H9 (cell line): ENCODE data around the gene COIL. TPM values are rescaled to one million over a fixed set of nuclear protein-coding genes. Genes with fewer than 3 reads are reported as not detected.
A peak's percentile ranks its signal among the peaks of the same experiment; 100 is the strongest.

ENCODE experiments used
- DNase-seq: peaks from one replicate; pipeline ENCODE4 v3.0.0-alpha.2; 2017
- H2AFZ ChIP-seq: one replicate; pipeline ENCODE4 v1.6.1; 2013; ENCODE audit warnings: mild to moderate bottlenecking, low read length, control low read depth, moderate library complexity
- H2AK5ac ChIP-seq: 2 replicates; pipeline ENCODE4 v1.6.1; 2013; ENCODE audit warnings: low read length, control low read depth, mixed read lengths; ENCODE audit not compliant: insufficient read length
- H2BK120ac ChIP-seq: one replicate; pipeline ENCODE4 v1.6.1; 2013; ENCODE audit warnings: low read depth, mild to moderate bottlenecking, low read length, control low read depth, inconsistent platforms; ENCODE audit not compliant: poor library complexity, severe bottlenecking
- H2BK12ac ChIP-seq: 2 replicates; pipeline ENCODE4 v1.6.1; 2013; ENCODE audit warnings: low read length, control low read depth, mixed read lengths, low read depth; ENCODE audit not compliant: insufficient read length
- H2BK15ac ChIP-seq: 2 replicates; pipeline ENCODE4 v1.6.1; 2013; ENCODE audit warnings: low read depth, low read length, control low read depth
- H2BK20ac ChIP-seq: one replicate; pipeline ENCODE4 v1.6.1; 2013; ENCODE audit warnings: low read depth, mild to moderate bottlenecking, low read length, control low read depth, inconsistent platforms; ENCODE audit not compliant: poor library complexity, severe bottlenecking
- H2BK5ac ChIP-seq: 2 replicates; pipeline ENCODE4 v1.6.1; 2013; ENCODE audit warnings: low read length, control low read depth, mixed read lengths; ENCODE audit not compliant: insufficient read length
- H3K14ac ChIP-seq: 2 replicates; pipeline ENCODE4 v1.6.1; 2013; ENCODE audit warnings: low read length, control low read depth; ENCODE audit not compliant: insufficient read depth
- H3K18ac ChIP-seq: 2 replicates; pipeline ENCODE4 v1.6.1; 2013; ENCODE audit warnings: low read depth, mild to moderate bottlenecking, mixed read lengths, low read length, control low read depth; ENCODE audit not compliant: insufficient read length
- H3K23ac ChIP-seq: 2 replicates; pipeline ENCODE4 v1.6.1; 2013; ENCODE audit warnings: low read length, control low read depth, mixed read lengths, low read depth; ENCODE audit not compliant: insufficient read length
- H3K23me2 ChIP-seq: 2 replicates; pipeline ENCODE4 v1.6.1; 2013; ENCODE audit warnings: low read depth, mild to moderate bottlenecking, mixed read lengths, low read length, control low read depth; ENCODE audit not compliant: insufficient read length, poor library complexity, severe bottlenecking
- H3K27ac ChIP-seq: 2 replicates; pipeline ENCODE4 v1.5.1; 2013; ENCODE audit warnings: low read length, control low read depth, mixed read lengths, low read depth; ENCODE audit not compliant: insufficient read length
- H3K27me3 ChIP-seq: 2 replicates; pipeline ENCODE4 v1.6.1; 2013; ENCODE audit warnings: low read length, control low read depth, inconsistent platforms; ENCODE audit not compliant: insufficient read depth
- H3K4ac ChIP-seq: 2 replicates; pipeline ENCODE4 v1.6.1; 2013; ENCODE audit warnings: low read depth, mild to moderate bottlenecking, control low read depth, inconsistent platforms, low read length, moderate library complexity
- H3K4me1 ChIP-seq: 2 replicates; pipeline ENCODE4 v1.6.1; 2013; ENCODE audit warnings: low read length, control low read depth, inconsistent platforms; ENCODE audit not compliant: insufficient read depth
- H3K4me2 ChIP-seq: 2 replicates; pipeline ENCODE4 v1.6.1; 2013; ENCODE audit warnings: low read length, control low read depth, mixed read lengths; ENCODE audit not compliant: insufficient read length, insufficient read depth
- H3K56ac ChIP-seq: 2 replicates; pipeline ENCODE4 v1.6.1; 2013; ENCODE audit warnings: low read depth, mild to moderate bottlenecking, mixed read lengths, low read length, control low read depth; ENCODE audit not compliant: insufficient read length
- H3K79me1 ChIP-seq: 2 replicates; pipeline ENCODE4 v1.6.1; 2013; ENCODE audit warnings: low read depth, mild to moderate bottlenecking, moderate library complexity, low read length, control low read depth, inconsistent platforms; ENCODE audit not compliant: insufficient read depth, poor library complexity, severe bottlenecking
- H3K79me2 ChIP-seq: 2 replicates; pipeline ENCODE4 v1.6.1; 2013; ENCODE audit warnings: low read length, control low read depth, inconsistent platforms; ENCODE audit not compliant: insufficient read depth
- H3K9ac ChIP-seq: 2 replicates; pipeline ENCODE4 v1.6.1; 2013; ENCODE audit warnings: low read length, control low read depth, mixed read lengths; ENCODE audit not compliant: insufficient read length; ENCODE audit errors: extremely low read depth
- H3K9me3 ChIP-seq: one replicate; pipeline ENCODE4 v1.6.1; 2013; ENCODE audit warnings: low read depth, low read length, inconsistent platforms; ENCODE audit not compliant: control insufficient read depth
- H3T11ph ChIP-seq: one replicate; pipeline ENCODE4 v1.6.1; 2013; ENCODE audit warnings: mild to moderate bottlenecking, low read length, control low read depth, inconsistent platforms
- H4K20me1 ChIP-seq: one replicate; pipeline ENCODE4 v1.6.1; 2013; ENCODE audit not compliant: control insufficient read depth, insufficient read length, insufficient read depth
- H4K5ac ChIP-seq: 2 replicates; pipeline ENCODE4 v1.6.1; 2013; ENCODE audit warnings: low read depth, mild to moderate bottlenecking, mixed read lengths, low read length, control low read depth; ENCODE audit not compliant: insufficient read length
- H4K8ac ChIP-seq: replicated peaks from 2 replicates; pipeline ENCODE4 v1.6.1; 2013; ENCODE audit warnings: low read length, control low read depth, mixed read lengths, low read depth; ENCODE audit not compliant: insufficient read length
- H4K91ac ChIP-seq: 2 replicates; pipeline ENCODE4 v1.6.1; 2013; ENCODE audit warnings: low read depth, mild to moderate bottlenecking, moderate library complexity, mixed read lengths, low read length, control low read depth; ENCODE audit not compliant: insufficient read length
- H3K27ac Mint-ChIP-seq, 3 experiments: 2 replicates in 2 of 3; 3 replicates in 1 of 3; pipeline ENCODE4 v1.8.0; 2020 to 2021; ENCODE audit warnings: mixed read lengths in 3 of 3, mild to moderate bottlenecking in 1 of 3, moderate library complexity in 1 of 3
- H3K27me3 Mint-ChIP-seq: 2 replicates; pipeline ENCODE4 v1.8.0; 2021; ENCODE audit warnings: low read depth, mild to moderate bottlenecking, moderate library complexity, mixed read lengths
- H3K36me3 Mint-ChIP-seq, 3 experiments: 2 replicates in 2 of 3; 3 replicates in 1 of 3; pipeline ENCODE4 v1.8.0; 2020 to 2021; ENCODE audit warnings: low read depth in 3 of 3, mixed read lengths in 3 of 3; ENCODE audit not compliant: insufficient read depth in 1 of 3
- H3K4me1 Mint-ChIP-seq, 2 experiments: 2 replicates each; pipeline ENCODE4 v1.8.0; 2020; ENCODE audit warnings: mixed read lengths in 2 of 2
- H3K4me3 Mint-ChIP-seq, 2 experiments: 2 replicates in 1 of 2; 3 replicates in 1 of 2; pipeline ENCODE4 v1.8.0; 2020 to 2021; ENCODE audit warnings: mild to moderate bottlenecking in 2 of 2, mixed read lengths in 2 of 2, moderate library complexity in 1 of 2
- H3K9me3 Mint-ChIP-seq, 2 experiments: 2 replicates in 1 of 2; 3 replicates in 1 of 2; pipeline ENCODE4 v1.8.0; 2020; ENCODE audit warnings: mild to moderate bottlenecking in 2 of 2, mixed read lengths in 2 of 2, moderate library complexity in 1 of 2
- CTCF ChIP-seq: fragments of 200-600 bp; sonication (generic); conservative IDR thresholded peaks from 3 replicates; pipeline ENCODE4 v1.8.0; 2021; ENCODE audit warnings: antibody characterized with exemption, mild to moderate bottlenecking
- WGBS: extraction: QIAGEN DNeasy Blood & Tissue Kit; methylation state at CpG from one replicate; pipeline ENCODE4 v1.1.7; 2013; ENCODE audit warnings: missing lambda C conversion rate, low lambda C conversion rate, mixed read lengths; ENCODE audit not compliant: insufficient read length; ENCODE audit errors: extremely low coverage; 5-methylcytosine and 5-hydroxymethylcytosine counted together
- total RNA-seq: library from RNA; stranded (reverse); gene quantifications from 2 replicates; pipeline ENCODE4 v1.2.1, GENCODE V29; 2021

Gene COIL
- total RNA-seq, 1 experiment from 2014 or later, result 21.5 TPM

- Mint-ChIP-seq H3K27me3 (no peaks in the 10 kb centered on the region), H3K27ac (peak overlapping the region in 1 of 3 experiments; percentile 79; a peak in 2 of 7 replicates)
- H3K27me3 ChIP-seq, result no peaks in the 10 kb centered on the region; the same call in 1 of the 2 replicates
Measured at GRCh38 chr17:56897646-56898424, 63.0 kb downstream of the COIL start.

More at GRCh38 chr17:56897646-56898424, 63.0 kb downstream of the COIL start:
- Mint-ChIP-seq H3K9me3 (no peaks in the 10 kb centered on the region), H3K4me1 (peaks cover 17 to 31% of the 10 kb centered on the region in 2 experiments), H3K36me3 (peaks cover 23 to 78% (median 31%) of the 10 kb centered on the region in 3 experiments; a peak in 5 of 7 replicates), H3K4me3 (no peak overlapping the region)
- Histone ChIP-seq H3K4me1 (no peaks in the 10 kb centered on the region), H3K56ac (no peak overlapping the region), H3K79me1 (no peaks in the 10 kb centered on the region), H3K4me2 (no peak overlapping the region), H3K18ac (no peak overlapping the region), H2BK120ac (no peak overlapping the region), H3T11ph (no peak overlapping the region), H2BK20ac (no peak overlapping the region), H4K20me1 (no peaks in the 10 kb centered on the region), H2BK15ac (no peak overlapping the region), H3K23ac (no peak overlapping the region), H4K91ac (no peak overlapping the region), H2BK5ac (no peak overlapping the region), H3K4ac (no peak overlapping the region), H2BK12ac (no peak overlapping the region), H2AK5ac (no peak overlapping the region), H4K5ac (no peak overlapping the region), H2AFZ (no peak overlapping the region), H3K27ac (no peak overlapping the region), H3K79me2 (no peaks in the 10 kb centered on the region), H3K9me3 (no peaks in the 10 kb centered on the region), H3K9ac (no peak overlapping the region), H4K8ac (no peak overlapping the region), H3K23me2 (no peaks in the 10 kb centered on the region), H3K14ac (no peak overlapping the region)
- DNase-seq, result no peak
- no CpG with 5 or more reads among the region's 14 CpGs for WGBS
- TF ChIP-seq CTCF, result no peak
